HFFc6 (cell line): ENCODE data around the gene PLEK2. TPM values are rescaled to one million over a fixed set of nuclear protein-coding genes. Genes with fewer than 3 reads are reported as not detected.

ENCODE experiments used
- DNase-seq: peaks from one replicate; pipeline ENCODE4 v3.0.0-alpha.2; 2018
- H3K27ac Mint-ChIP-seq: 2 replicates; pipeline ENCODE4 v1.8.0; 2020; ENCODE audit warnings: mild to moderate bottlenecking, mixed read lengths
- H3K27me3 Mint-ChIP-seq: 2 replicates; pipeline ENCODE4 v1.8.0; 2021; ENCODE audit warnings: mild to moderate bottlenecking, moderate library complexity, mixed read lengths; ENCODE audit not compliant: insufficient read depth
- H3K36me3 Mint-ChIP-seq: 2 replicates; pipeline ENCODE4 v1.8.0; 2021; ENCODE audit warnings: low read depth, mixed read lengths
- H3K4me1 Mint-ChIP-seq: 2 replicates; pipeline ENCODE4 v1.8.0; 2020; ENCODE audit warnings: low read depth, mixed read lengths
- H3K4me3 Mint-ChIP-seq: 2 replicates; pipeline ENCODE4 v1.8.0; 2020; ENCODE audit warnings: mild to moderate bottlenecking, moderate library complexity, mixed read lengths
- H3K9me3 Mint-ChIP-seq: 2 replicates; pipeline ENCODE4 v1.8.0; 2020; ENCODE audit warnings: mild to moderate bottlenecking, mixed read lengths
- CTCF ChIP-seq: fragments of 200-600 bp; sonication (generic); IDR thresholded peaks from 2 replicates; pipeline ENCODE4 v1.5.0; 2021; ENCODE audit warnings: antibody characterized with exemption, mild to moderate bottlenecking
- total RNA-seq, 6 experiments: library from RNA; stranded (reverse); fragmentation: NEBNext Ultra II Directional; extraction: Animal tissue kit (Norgen Biotek cat#: 25700); gene quantifications; 2 replicates in 1 of 6; 3 replicates in 5 of 6; pipeline ENCODE4 v1.2.3, GENCODE V29; 2021

PLEK2 gene
- total RNA-seq, 6 experiments from 2014 or later: 8.7 to 23.8 (median 19.5) TPM

GRCh38 chr14:67377916-67378315 is 34.0 kb downstream of the PLEK2 start:
- no peak for DNase-seq
- H3K4me3 Mint-ChIP-seq: no peak overlapping the region
- peaks cover 5% of the 10 kb centered on the region; the same call in 1 of the 2 replicates for H3K4me1 Mint-ChIP-seq
- H3K36me3 Mint-ChIP-seq: peaks cover 50% of the 10 kb centered on the region
- H3K27ac Mint-ChIP-seq: no peak overlapping the region
- H3K9me3 Mint-ChIP-seq: no peaks in the 10 kb centered on the region
- no peaks in the 10 kb centered on the region for H3K27me3 Mint-ChIP-seq
- no peak for TF ChIP-seq CTCF

- H3K27me3 Mint-ChIP-seq: no peaks in the 10 kb centered on the region
- no peaks in the 10 kb centered on the region for H3K9me3 Mint-ChIP-seq
- no peak for DNase-seq
- TF ChIP-seq CTCF: no peak
- H3K4me1 Mint-ChIP-seq: peaks cover 17% of the 10 kb centered on the region
- H3K27ac Mint-ChIP-seq: no peak overlapping the region
- H3K4me3 Mint-ChIP-seq: no peak overlapping the region
- H3K36me3 Mint-ChIP-seq: peaks cover 34% of the 10 kb centered on the region
These were observed 38.6 kb downstream of the PLEK2 start for GRCh38 chr14:67373347-67373746.

DNA sequence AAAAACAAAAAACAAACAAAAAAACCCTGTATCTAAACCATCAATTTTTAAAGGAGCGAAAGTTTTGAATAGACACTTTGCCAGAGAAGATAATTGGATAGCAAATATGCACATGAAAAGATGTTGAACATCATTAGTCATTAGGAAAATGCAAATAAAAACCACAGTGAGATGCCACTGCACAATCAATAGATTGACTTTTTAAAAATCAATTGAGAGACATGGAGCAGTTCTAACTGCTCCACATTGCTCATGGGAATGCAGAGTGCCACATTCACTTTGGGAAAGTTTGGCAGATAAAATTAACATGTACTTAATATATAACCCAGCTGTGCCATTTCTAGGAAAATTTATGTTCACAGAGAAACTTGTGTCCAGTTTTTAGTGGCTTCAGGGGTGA is 39.1 kb downstream of the PLEK2 start:
- no peak overlapping the region for H3K27ac Mint-ChIP-seq
- H3K27me3 Mint-ChIP-seq: no peaks in the 10 kb centered on the region
- peaks cover 17% of the 10 kb centered on the region for H3K4me1 Mint-ChIP-seq
- TF ChIP-seq CTCF: no peak
- H3K4me3 Mint-ChIP-seq: no peak overlapping the region
- DNase-seq: no peak
- peaks cover 34% of the 10 kb centered on the region for H3K36me3 Mint-ChIP-seq
- H3K9me3 Mint-ChIP-seq: no peaks in the 10 kb centered on the region

DNA sequence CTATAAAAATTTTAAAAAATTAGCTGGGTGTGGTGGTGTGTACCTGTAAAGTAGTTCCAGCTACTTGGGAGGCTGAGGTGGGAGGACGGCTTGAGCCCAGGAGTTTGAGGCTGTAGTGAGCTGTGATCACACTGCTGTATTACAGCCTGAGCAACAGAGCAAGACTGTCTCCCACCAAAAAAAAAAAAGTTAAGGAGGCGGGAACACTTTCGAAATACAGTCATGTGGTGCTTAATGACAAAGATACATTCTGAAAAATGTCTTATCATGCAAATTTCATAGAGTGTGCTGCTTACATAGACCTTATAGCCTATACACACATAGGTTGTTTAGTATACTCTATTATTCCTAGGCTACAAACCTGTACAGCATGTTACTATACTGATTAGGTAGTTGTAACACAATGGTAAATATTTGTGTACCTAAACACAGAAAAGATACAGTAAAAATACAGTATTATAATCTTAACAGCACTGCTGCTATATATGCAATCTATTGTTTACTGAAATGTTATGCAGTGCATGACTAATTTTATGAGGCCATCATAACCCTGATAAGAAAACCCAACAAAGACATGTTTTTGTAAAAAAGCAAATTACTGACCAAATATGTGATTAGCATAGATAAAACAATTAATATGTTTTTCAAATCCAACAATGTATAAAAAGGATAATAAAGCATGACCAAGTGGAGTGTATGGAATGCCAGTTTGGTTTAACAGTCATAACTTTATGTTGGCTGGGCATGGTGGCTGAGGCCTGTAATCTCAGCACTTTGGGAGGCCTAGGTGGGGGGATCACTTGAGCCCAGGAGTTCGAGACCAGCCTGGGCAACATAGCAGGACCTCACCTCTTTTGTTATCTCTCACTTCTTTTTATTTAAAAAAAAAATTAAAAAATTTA is 40.5 kb downstream of the PLEK2 start:
- no peak for DNase-seq
- H3K4me3 Mint-ChIP-seq: no peak overlapping the region
- TF ChIP-seq CTCF: no peak
- H3K9me3 Mint-ChIP-seq: no peaks in the 10 kb centered on the region
- H3K27me3 Mint-ChIP-seq: no peaks in the 10 kb centered on the region
- H3K27ac Mint-ChIP-seq: no peak overlapping the region
- H3K4me1 Mint-ChIP-seq: peaks cover 17% of the 10 kb centered on the region
- H3K36me3 Mint-ChIP-seq: peaks cover 33% of the 10 kb centered on the region

GRCh38 chr14:67370830-67371229 is 41.1 kb downstream of the PLEK2 start:
- H3K27ac Mint-ChIP-seq: peak overlapping the region; percentile 68
- DNase-seq: no peak
- H3K4me3 Mint-ChIP-seq: no peak overlapping the region
- TF ChIP-seq CTCF: no peak
- no peaks in the 10 kb centered on the region for H3K9me3 Mint-ChIP-seq
- peaks cover 17% of the 10 kb centered on the region for H3K4me1 Mint-ChIP-seq
- H3K27me3 Mint-ChIP-seq: no peaks in the 10 kb centered on the region
- peaks cover 35% of the 10 kb centered on the region for H3K36me3 Mint-ChIP-seq
